K562 (cell line): ENCODE data around the gene TBL1XR1. TPM values are rescaled to one million over a fixed set of nuclear protein-coding genes. Genes with fewer than 3 reads are reported as not detected.

ENCODE experiments used
- ATAC-seq: fragments of 200-7000 bp; cut with Tn5 transposase; 3 replicates; pipeline ENCODE4 v1.9.1; 2020; ENCODE audit warnings: moderate library complexity
- BruUV-seq: library from RNA; stranded (reverse); fragments of 400-500 nt; replicated peaks from 2 replicates; lab custom pipeline; 2021; lab: Mats Ljungman, UMichigan
- CTCF ChIA-PET: fragments of 300-600 bp; formaldehyde crosslinking; extraction: SDS; loops from one replicate; lab custom pipeline; 2021; ENCODE audit warnings: low intra/inter-chr PET ratio; lab: Yijun Ruan, JAX
- POLR2A ChIA-PET: fragments of 300-600, 350-650 bp; sonication (Branson Sonifier 250); formaldehyde crosslinking; extraction: SDS; loops from one replicate; lab custom pipeline; 2021; ENCODE audit warnings: antibody characterized with exemption, inconsistent platforms; lab: Yijun Ruan, JAX
- DNase-seq, 4 experiments: peaks; one replicate each; pipeline versions ENCODE4 v3.0.0 to v3.0.0-alpha.2; 2011 to 2018; ENCODE audit warnings: low spot score in 3 of 4, mixed read lengths in 3 of 4; ENCODE audit errors: extremely low read depth in 1 of 4
- FAIRE-seq: peaks from 2 replicates; lab custom pipeline; 2011; peaks lifted over from hg19 to GRCh38; lab: Jason Lieb, UNC
- H2AFZ ChIP-seq: 2 replicates; pipeline ENCODE4 v1.6.0; 2011; ENCODE audit warnings: low read depth, low read length, control low read depth, inconsistent platforms
- H3K27ac ChIP-seq: fragments of 200-600 bp; 3 replicates; pipeline ENCODE4 v1.8.0; 2011; ENCODE audit warnings: low read depth, mild to moderate bottlenecking, control low read depth, inconsistent platforms, low read length, moderate library complexity, mixed read lengths; ENCODE audit errors: extremely low read depth
- H3K27me3 ChIP-seq, 2 experiments: fragments of 300-600 bp in 1 of 2; 2 replicates in 1 of 2; 3 replicates in 1 of 2; pipeline versions ENCODE4 v1.6.0 to v1.8.0; 2011; ENCODE audit warnings: inconsistent platforms in 2 of 2, low read length in 2 of 2, mild to moderate bottlenecking in 1 of 2, mixed read lengths in 1 of 2, moderate library complexity in 1 of 2; ENCODE audit not compliant: control insufficient read depth in 2 of 2, insufficient read depth in 2 of 2
- H3K36me3 ChIP-seq: fragments of 300-600 bp; 3 replicates; pipeline ENCODE4 v1.8.0; 2011; ENCODE audit warnings: mild to moderate bottlenecking, low read length, inconsistent platforms; ENCODE audit not compliant: control insufficient read depth, insufficient read depth
- H3K4me1 ChIP-seq, 2 experiments: fragments of 200-600 bp in 1 of 2; replicated peaks in 1 of 2; 2 replicates in 1 of 2; 3 replicates in 1 of 2; pipeline versions ENCODE4 v1.5.1 to v1.8.0; 2011; ENCODE audit warnings: inconsistent platforms in 2 of 2, low read length in 2 of 2, mild to moderate bottlenecking in 1 of 2, mixed read lengths in 1 of 2, moderate library complexity in 1 of 2; ENCODE audit not compliant: control insufficient read depth in 2 of 2, insufficient read depth in 2 of 2
- H3K4me2 ChIP-seq: 2 replicates; pipeline ENCODE4 v1.6.1; 2011; ENCODE audit warnings: low read length, control low read depth, inconsistent platforms, mixed read lengths; ENCODE audit not compliant: insufficient read depth
- H3K4me3 ChIP-seq: fragments of 200-600 bp; sonication (generic), shearing (Covaris generic); 2 replicates; pipeline ENCODE4 v1.5.1; 2016; ENCODE audit warnings: control low read depth, inconsistent platforms
- H3K79me2 ChIP-seq: fragments of 200-600 bp; 3 replicates; pipeline ENCODE4 v1.8.0; 2011; ENCODE audit warnings: low read length, inconsistent platforms; ENCODE audit not compliant: control insufficient read depth, insufficient read depth
- H3K9ac ChIP-seq, 2 experiments: 2 replicates each; pipeline versions ENCODE4 v1.6.0 to v1.6.1; 2011; ENCODE audit warnings: low read depth in 2 of 2, low read length in 2 of 2, control low read depth in 1 of 2, inconsistent platforms in 1 of 2, mild to moderate bottlenecking in 1 of 2, mixed read lengths in 1 of 2; ENCODE audit not compliant: insufficient read depth in 1 of 2
- H3K9me1 ChIP-seq: one replicate; pipeline ENCODE4 v1.6.0; 2011; ENCODE audit warnings: inconsistent platforms, mild to moderate bottlenecking, low read length, moderate library complexity; ENCODE audit not compliant: control insufficient read depth, insufficient read depth
- H3K9me3 ChIP-seq: replicated peaks from 2 replicates; pipeline ENCODE4 v1.5.1; 2011; ENCODE audit warnings: low read depth, low read length, inconsistent platforms; ENCODE audit not compliant: control insufficient read depth, insufficient read depth
- H4K20me1 ChIP-seq: replicated peaks from 2 replicates; pipeline ENCODE4 v1.6.1; 2011; ENCODE audit warnings: low read length, inconsistent platforms, mixed read lengths; ENCODE audit not compliant: control insufficient read depth, insufficient read depth
- CBX8 ChIP-seq: fragments of 200-600 bp; sonication (generic); IDR thresholded peaks from 2 replicates; pipeline ENCODE4 v1.6.1; 2012; ENCODE audit warnings: borderline replicate concordance, mixed run types, low read depth, mild to moderate bottlenecking, moderate library complexity, mixed read lengths, low read length, control low read depth, inconsistent platforms; ENCODE audit not compliant: poor library complexity, severe bottlenecking; ENCODE audit errors: extremely low read depth
- CREBBP ChIP-seq: IDR thresholded peaks from one replicate; pipeline ENCODE4 v1.6.1; 2012; ENCODE audit warnings: low read depth, mild to moderate bottlenecking, control low read depth, inconsistent platforms, low read length
- ELF2 ChIP-seq: fragments of 250-450 bp; sonication (Bioruptor Pico); IDR thresholded peaks from 2 replicates; pipeline ENCODE4 v1.5.0; 2021; ENCODE audit warnings: mild to moderate bottlenecking
- POLR2AphosphoS5 ChIP-seq: IDR thresholded peaks from 2 replicates; pipeline ENCODE4 v1.6.1; 2011; ENCODE audit warnings: mild to moderate bottlenecking, low read depth, low read length, moderate library complexity; ENCODE audit not compliant: control insufficient read depth, insufficient read depth
- ZFP36 ChIP-seq: fragments of 150-350 bp; IDR thresholded peaks from 2 replicates; pipeline ENCODE4 v1.6.1; 2018; ENCODE audit warnings: low read length, low read depth; ENCODE audit not compliant: partially characterized antibody
- ZNF644 ChIP-seq: fragments of 200-800 bp; sonication (Bioruptor generic); IDR thresholded peaks from 2 replicates; pipeline ENCODE4 v1.6.1; 2016; ENCODE audit warnings: low read depth, missing genetic modification characterization, missing compliant biosample characterization
- WGBS: fragments of 100-300 bp; shearing (Covaris generic); methylation state at CpG from one replicate; pipeline ENCODE4 v1.1.6; 2016; ENCODE audit warnings: low coverage, mixed read lengths; ENCODE audit not compliant: insufficient coverage; ENCODE audit errors: missing lambda C conversion rate; 5-methylcytosine and 5-hydroxymethylcytosine counted together
- in situ Hi-C: fragments of 300-500 bp; cut with MboI; formaldehyde crosslinking; loops from 4 replicates; pipeline ENCODE4 v1.15.0; 2018; ENCODE audit warnings: inconsistent platforms, mixed read lengths
- intact Hi-C: fragments of 100-400 bp; cut with micrococcal nuclease; formaldehyde crosslinking; loops from 2 replicates; pipeline ENCODE4 v1.14.2; 2022
- polyA plus RNA-seq, 8 experiments: library from polyadenylated mRNA; depleted of rRNA in 4 of 8; stranded (reverse) in 5 of 8; unstranded in 3 of 8; fragments of >200 nt; fragmentation: Nextera tagmentation in 2 of 8; fragmentation: Illumina TruSeq in 1 of 8; extraction: Ambion mirVana in 2 of 8; extraction: Trizol in 1 of 8; gene quantifications; 2 replicates each; pipeline versions ENCODE4 v1.2.1 to v1.2.3, GENCODE V29; 2011 to 2014; ENCODE audit warnings: inconsistent platforms in 1 of 8, missing spikeins in 1 of 8
- total RNA-seq, 7 experiments: library from RNA; depleted of rRNA in 6 of 7; stranded (reverse); fragments of >200 nt in 6 of 7; fragmentation: Illumina TruSeq in 2 of 7; extraction: Trizol in 2 of 7; gene quantifications; 2 replicates each; pipeline versions ENCODE4 v1.2.1 to v1.2.3, GENCODE V29; 2011 to 2021; ENCODE audit warnings: low replicate concordance in 1 of 7

Gene TBL1XR1
- total and polyA plus RNA-seq, 9 of the 15 experiments (the other 6 are each of a cell fraction or from before 2014, with no cell fraction given): 19.6 to 171 (median 83.3) TPM

GRCh38 chr3:177229791-177230190, 32.5 kb upstream of the TBL1XR1 start:
- no peak overlapping the region for H2AFZ ChIP-seq
- no peak overlapping the region for H3K27ac ChIP-seq
- H3K79me2 ChIP-seq: no peaks in the 10 kb centered on the region
- no peaks in the 10 kb centered on the region; a peak in 1 of 5 replicates for H3K4me1 ChIP-seq
- FAIRE-seq: no peak
- ATAC-seq: no peak
- DNase-seq: no peak
- no TSS peak for BruUV-seq
- H3K27me3 ChIP-seq: no peaks in the 10 kb centered on the region
- WGBS: 85% methylated on average over 1 of the region's 1 CpG
- no peak overlapping the region for H3K4me2 ChIP-seq
- no peaks in the 10 kb centered on the region for H3K9me1 ChIP-seq
- TF ChIP-seq POLR2AphosphoS5 (no peak), CBX8 (no peak), ZNF644 (tag) (no peak), ZFP36 (no peak), ELF2 (CRISPR knock-in tag) (no peak), CREBBP (no peak)
- POLR2A ChIA-PET: no interaction called here
- CTCF ChIA-PET: no interaction called here
- H3K9ac ChIP-seq: no peak overlapping the region
- no peaks in the 10 kb centered on the region for H3K36me3 ChIP-seq
- H3K9me3 ChIP-seq: no peaks in the 10 kb centered on the region
- in situ Hi-C loops: no loop called here
- H4K20me1 ChIP-seq: no peaks in the 10 kb centered on the region
- no peak overlapping the region for H3K4me3 ChIP-seq
- intact Hi-C loops: no loop called here
